Left hindlimb (tissue), 1 donor: ENCODE measurements around the gene TRIML1.

Experiments used
- DNase-seq: peaks from one replicate; pipeline ENCODE4 v3.0.0-alpha.2; 2018

Gene TRIML1, protein sequence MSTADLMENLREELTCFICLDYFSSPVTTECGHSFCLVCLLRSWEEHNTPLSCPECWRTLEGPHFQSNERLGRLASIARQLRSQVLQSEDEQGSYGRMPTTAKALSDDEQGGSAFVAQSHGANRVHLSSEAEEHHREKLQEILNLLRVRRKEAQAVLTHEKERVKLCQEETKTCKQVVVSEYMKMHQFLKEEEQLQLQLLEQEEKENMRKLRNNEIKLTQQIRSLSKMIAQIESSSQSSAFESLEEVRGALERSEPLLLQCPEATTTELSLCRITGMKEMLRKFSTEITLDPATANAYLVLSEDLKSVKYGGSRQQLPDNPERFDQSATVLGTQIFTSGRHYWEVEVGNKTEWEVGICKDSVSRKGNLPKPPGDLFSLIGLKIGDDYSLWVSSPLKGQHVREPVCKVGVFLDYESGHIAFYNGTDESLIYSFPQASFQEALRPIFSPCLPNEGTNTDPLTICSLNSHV

GRCh38 chr4:188139141-188139540, at the start of gene TRIML1:
TRIML1 (plus strand) TSS chr4:188139441; CDS start chr4:188139559, 118 bp downstream.
- no peak for DNase-seq

GRCh38 chr4:188092824-188093223, 46.4 kb upstream of the TRIML1 start:
- no peak for DNase-seq

- no peak for DNase-seq
Observed at GRCh38 chr4:188106454-188106853, 32.8 kb upstream of the TRIML1 start.

DNA sequence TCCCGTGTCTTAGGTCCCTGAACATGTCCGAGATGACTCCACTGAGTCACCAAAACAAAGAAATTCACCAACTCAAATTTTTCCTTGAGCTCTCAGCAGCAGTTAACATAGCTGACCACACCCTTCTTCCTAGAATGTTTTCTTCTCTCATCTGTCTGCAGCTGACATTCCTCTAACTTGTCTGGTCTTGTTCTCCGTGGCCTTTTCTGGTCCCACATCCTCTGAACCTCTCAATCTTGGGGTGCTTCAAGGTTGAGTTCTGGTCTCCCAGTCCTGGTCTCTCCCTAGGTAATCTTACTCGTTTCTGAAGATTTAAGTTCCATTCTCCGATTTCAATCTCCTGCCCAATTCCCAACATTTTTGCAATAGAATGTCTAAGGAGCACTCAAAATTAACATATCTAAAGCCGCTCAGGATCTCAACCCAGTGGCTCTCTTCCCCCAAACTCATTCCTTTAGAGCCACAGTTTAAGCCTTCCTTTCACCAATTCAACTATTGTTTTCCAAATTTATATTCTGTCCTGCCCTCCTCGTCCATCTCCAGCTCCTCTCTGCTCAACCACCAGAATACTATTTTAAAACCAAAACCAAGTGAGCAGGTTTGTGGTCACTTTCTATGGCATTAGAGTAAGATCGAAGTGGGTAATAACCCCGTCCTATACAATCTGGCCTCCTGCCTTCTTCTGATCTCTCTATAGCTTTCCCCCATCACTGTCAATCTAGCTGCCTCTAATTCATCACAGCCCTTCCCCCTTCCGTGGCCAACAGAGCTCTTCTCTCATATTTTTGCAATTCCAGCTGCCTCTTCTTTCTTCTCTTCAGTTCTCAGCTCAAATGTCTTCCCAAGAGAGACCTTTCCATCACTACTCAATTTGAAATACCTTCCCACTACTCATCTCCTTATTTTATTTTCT, 31.1 kb upstream of the TRIML1 start:
- DNase-seq: no peak

- DNase-seq: no peak
Observed at GRCh38 chr4:188109157-188109755, 30.0 kb upstream of the TRIML1 start, which contains the start of gene TRIML2. TRIML2 (minus strand) TSS chr4:188109603; CDS start chr4:188105368, 4,235 bp downstream.

- no peak for DNase-seq
Observed at GRCh38 chr4:188110036-188110435, 29.2 kb upstream of the TRIML1 start.

DNA sequence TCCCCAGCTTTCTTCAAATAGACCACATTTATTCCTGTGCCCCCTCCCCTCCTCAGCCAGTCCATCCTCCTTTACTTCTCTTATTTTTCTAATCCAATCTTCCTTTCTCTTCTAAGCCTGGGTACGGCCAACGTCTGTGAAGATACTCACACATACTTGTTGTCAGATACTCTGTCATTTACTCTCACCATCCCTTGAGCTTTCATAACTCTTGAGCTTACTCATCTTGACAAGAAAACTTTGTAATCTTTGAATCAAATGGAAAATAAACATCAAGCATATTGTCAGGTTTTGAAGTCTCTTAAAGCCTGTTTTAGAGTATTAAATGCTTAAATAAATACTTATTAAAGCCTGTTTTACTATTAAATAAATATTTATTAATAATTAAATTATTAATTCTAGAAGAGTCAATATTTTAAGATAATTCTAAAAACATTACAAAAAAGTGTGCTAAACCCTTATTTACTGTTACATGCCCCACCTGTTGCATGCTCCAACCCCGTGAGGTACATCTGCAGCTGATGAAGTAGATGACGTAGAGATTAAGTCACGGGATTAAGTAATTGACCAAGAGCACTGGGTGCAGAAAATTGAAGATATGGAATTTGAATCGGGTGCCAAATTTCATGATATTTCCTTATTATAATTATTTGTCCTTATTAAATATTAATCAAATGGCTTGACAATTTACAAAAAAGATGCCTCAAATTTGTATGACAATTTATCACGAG, 28.3 kb upstream of the TRIML1 start:
- no peak for DNase-seq

- no peak for DNase-seq
Observed at GRCh38 chr4:188111955-188112354, 27.3 kb upstream of the TRIML1 start.

DNA sequence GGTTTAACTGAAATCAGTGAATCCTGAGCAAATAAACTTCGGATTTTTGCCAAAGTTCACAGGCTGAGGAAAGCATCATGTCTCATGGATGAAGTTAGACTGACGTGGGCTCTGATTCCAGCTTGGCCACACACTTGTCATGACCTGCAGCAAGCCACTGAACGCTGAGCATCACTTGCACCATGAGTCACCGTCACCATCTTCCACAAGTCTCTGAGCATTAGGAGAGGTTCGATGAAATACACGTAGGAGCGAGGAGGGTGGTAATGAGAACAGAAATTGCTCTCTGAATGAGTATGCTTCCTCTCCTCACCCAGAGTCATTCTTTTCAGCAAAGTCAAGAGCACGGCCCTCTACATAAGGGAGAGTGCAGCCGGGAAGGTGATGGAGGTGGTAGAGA, 26.1 kb upstream of the TRIML1 start:
- DNase-seq: no peak

- no peak for DNase-seq
Observed at GRCh38 chr4:188117631-188118324, 21.5 kb upstream of the TRIML1 start.

- DNase-seq: no peak
Observed at GRCh38 chr4:188121530-188121929, 17.7 kb upstream of the TRIML1 start.

GRCh38 chr4:188127214-188127874, 11.9 kb upstream of the TRIML1 start:
- no peak for DNase-seq

- DNase-seq: no peak
Observed at GRCh38 chr4:188130355-188130754, 8.9 kb upstream of the TRIML1 start.

- DNase-seq: no peak
Observed at GRCh38 chr4:188132232-188132631, 7.0 kb upstream of the TRIML1 start.

- DNase-seq: no peak
Observed at GRCh38 chr4:188138227-188138626, 1.0 kb upstream of the TRIML1 start.

GRCh38 chr4:188139671-188140070, 430 bp downstream of the TRIML1 start:
- DNase-seq: no peak

DNA sequence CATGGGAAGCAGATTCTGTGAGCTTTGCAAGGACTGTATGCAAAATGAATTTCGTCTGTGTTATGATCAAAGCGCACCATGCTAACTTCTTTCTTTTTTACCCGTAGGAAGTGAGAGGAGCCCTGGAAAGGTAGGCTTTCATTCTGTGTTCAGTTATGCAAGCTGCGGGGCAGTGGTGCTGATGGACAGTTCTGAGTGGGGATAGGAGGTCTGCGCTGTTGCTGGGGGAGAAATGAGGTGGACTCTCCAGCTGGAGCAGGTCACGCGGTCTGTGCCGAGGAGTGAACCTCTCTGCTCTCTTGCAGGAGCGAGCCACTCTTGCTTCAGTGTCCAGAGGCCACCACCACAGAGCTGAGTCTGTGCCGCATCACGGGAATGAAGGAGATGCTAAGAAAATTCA, 4.5 kb downstream of the TRIML1 start:
- no peak for DNase-seq

DNA sequence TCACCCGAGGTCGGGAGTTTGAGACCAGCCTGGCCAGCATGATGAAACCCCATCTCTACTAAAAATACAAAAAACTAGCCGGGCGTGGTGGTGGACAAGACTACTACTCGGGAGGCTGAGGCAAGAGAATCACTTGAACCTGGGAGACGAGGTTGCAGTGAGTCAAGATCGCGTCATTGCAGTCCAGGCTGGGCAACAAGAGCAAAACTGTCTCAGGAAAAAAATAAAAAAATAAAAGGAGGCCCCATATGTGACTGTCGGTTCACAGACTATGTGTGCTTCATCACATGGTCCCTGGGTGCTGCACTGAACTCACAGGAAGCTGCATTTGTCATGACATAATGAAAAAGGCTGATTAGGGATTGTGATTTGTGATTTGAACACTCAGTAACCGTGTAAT, 6.4 kb downstream of the TRIML1 start:
- DNase-seq: no peak

- DNase-seq: no peak
Observed at GRCh38 chr4:188146618-188147017, 7.4 kb downstream of the TRIML1 start.

DNA sequence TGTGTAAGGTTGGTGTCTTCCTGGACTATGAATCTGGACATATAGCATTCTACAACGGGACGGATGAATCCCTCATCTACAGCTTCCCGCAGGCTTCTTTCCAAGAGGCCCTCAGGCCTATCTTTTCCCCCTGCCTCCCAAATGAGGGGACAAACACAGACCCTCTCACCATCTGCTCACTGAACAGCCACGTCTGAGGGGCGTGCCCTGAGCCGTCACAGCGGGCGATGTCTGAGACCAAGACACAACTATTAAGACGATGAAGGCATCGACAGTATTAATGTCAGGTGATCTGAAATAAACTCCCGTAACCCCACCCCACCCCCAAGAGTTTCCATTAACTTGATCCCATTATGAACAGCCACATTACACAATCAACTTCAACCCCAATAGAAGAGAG, 7.9 kb downstream of the TRIML1 start:
- no peak for DNase-seq

DNA sequence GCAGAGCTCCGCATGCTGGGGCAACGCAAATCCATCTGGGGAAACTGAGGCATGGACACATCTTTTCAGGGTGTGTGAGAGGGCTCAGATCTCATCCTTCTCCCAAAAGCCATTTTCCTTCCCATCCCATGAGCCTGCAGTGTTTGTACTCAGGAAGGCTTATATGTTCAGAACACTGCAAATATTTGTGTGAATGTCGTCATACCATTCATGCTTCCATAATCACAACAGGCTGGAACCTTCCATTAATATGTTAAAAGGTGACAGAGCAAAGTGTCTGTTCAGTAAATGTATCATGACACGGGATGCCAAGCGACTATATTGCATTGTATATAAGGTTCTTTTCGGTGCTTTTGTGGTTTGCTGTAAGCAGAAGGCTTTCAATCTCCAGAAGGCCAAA, 8.5 kb downstream of the TRIML1 start:
- no peak for DNase-seq
